Fibroblast of lung (primary cell): ENCODE data around the gene HHAT.

Experiments
- EZH2 ChIP-seq: IDR thresholded peaks from 2 replicates; pipeline ENCODE4 v1.5.1; 2012; ENCODE audit warnings: low read length, control low read depth, mild to moderate bottlenecking; ENCODE audit errors: missing control alignments
- TF ChIP-seq, protein P1 (sequence below), 2 donors: IDR thresholded peaks in 1 of 2; conservative IDR thresholded peaks in 1 of 2; 1 replicate in 1 of 2; 2 replicates in 1 of 2; pipeline ENCODE4 v1.5.1; 2011 to 2012; ENCODE audit warnings: low read length in 2 of 2, control low read depth in 1 of 2, inconsistent platforms in 1 of 2, low read depth in 1 of 2, mild to moderate bottlenecking in 1 of 2

DNA sequence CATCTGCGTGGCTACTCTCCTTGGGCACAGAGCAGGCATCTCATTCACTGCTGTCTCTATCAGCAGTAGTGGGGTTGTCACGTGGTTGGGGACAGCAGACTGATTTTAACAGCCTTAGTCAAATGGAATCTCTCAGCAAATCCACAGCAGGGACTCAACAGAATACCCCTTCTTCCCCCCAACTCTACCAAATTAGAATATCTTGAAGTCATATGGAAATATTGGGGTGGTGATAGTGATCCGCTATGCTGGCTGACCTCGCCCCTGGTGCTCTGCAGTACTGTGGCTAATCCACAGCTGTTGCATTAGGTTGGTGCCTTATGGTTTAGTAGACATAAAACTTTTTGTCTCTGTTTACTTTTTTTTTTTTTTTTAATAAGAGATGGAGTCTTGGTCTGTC is 23.9 kb downstream of the HHAT start:
- TF ChIP-seq, protein P1, sequence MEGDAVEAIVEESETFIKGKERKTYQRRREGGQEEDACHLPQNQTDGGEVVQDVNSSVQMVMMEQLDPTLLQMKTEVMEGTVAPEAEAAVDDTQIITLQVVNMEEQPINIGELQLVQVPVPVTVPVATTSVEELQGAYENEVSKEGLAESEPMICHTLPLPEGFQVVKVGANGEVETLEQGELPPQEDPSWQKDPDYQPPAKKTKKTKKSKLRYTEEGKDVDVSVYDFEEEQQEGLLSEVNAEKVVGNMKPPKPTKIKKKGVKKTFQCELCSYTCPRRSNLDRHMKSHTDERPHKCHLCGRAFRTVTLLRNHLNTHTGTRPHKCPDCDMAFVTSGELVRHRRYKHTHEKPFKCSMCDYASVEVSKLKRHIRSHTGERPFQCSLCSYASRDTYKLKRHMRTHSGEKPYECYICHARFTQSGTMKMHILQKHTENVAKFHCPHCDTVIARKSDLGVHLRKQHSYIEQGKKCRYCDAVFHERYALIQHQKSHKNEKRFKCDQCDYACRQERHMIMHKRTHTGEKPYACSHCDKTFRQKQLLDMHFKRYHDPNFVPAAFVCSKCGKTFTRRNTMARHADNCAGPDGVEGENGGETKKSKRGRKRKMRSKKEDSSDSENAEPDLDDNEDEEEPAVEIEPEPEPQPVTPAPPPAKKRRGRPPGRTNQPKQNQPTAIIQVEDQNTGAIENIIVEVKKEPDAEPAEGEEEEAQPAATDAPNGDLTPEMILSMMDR (conservative IDR thresholded peaks at IDR 0.05 in 1 of 2, IDR thresholded peaks at IDR 0.05 in 1 of 2; ENCODE audit: low read depth in 1 of 2, low read length in 2 of 2) = no peak
- TF ChIP-seq EZH2 = no peak
